Esophagus squamous epithelium (tissue), 4 donors: Measurements from ENCODE around the gene ADK.

Source experiments
- POLR2A ChIP-seq, 4 donors: fragments of 450-650 bp; IDR thresholded peaks; one replicate each; pipeline ENCODE4 v1.6.1; 2017; ENCODE audit warnings: antibody characterized with exemption in 4 of 4, mild to moderate bottlenecking in 4 of 4, moderate library complexity in 3 of 4
- TF ChIP-seq, protein P1 (sequence below), 6 experiments: fragments of 450-650 bp in 4 of 6; fragments of 200-600 bp in 2 of 6; sonication (generic) in 2 of 6; IDR thresholded peaks; one replicate each; pipeline ENCODE4 v1.5.1; 2016 to 2019; ENCODE audit warnings: antibody characterized with exemption in 6 of 6, mild to moderate bottlenecking in 4 of 6, moderate library complexity in 4 of 6

DNA sequence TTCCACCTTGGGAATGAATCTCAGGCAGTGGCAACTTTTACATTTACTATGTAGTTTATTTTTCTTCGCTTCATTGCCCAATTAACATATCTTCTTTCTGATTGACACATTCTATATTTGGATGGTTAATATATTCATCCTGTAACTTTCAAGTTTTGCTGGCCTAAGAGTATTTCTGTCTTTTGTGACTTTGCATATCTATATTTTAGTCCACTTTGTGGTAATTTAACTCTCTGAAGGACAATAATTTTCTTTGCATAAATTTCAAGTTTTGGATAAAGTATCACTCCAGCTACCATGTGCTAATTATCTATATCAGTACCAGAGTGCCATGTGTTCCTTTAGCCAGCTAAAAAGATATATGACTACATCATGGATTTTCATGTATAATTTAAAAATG lies 523.9 kb downstream of the ADK start:
- TF ChIP-seq, protein P1, sequence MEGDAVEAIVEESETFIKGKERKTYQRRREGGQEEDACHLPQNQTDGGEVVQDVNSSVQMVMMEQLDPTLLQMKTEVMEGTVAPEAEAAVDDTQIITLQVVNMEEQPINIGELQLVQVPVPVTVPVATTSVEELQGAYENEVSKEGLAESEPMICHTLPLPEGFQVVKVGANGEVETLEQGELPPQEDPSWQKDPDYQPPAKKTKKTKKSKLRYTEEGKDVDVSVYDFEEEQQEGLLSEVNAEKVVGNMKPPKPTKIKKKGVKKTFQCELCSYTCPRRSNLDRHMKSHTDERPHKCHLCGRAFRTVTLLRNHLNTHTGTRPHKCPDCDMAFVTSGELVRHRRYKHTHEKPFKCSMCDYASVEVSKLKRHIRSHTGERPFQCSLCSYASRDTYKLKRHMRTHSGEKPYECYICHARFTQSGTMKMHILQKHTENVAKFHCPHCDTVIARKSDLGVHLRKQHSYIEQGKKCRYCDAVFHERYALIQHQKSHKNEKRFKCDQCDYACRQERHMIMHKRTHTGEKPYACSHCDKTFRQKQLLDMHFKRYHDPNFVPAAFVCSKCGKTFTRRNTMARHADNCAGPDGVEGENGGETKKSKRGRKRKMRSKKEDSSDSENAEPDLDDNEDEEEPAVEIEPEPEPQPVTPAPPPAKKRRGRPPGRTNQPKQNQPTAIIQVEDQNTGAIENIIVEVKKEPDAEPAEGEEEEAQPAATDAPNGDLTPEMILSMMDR (IDR thresholded peaks at IDR 0.05), result no peak
- no peak for TF ChIP-seq POLR2A (IDR thresholded peaks at IDR 0.05)
